WTC11 (cell line): Measurements from ENCODE around the gene SON.

Experiments
- CTCF ChIP-seq: fragments of 200-600 bp; IDR thresholded peaks from 2 replicates; pipeline ENCODE4 v1.8.0; 2022; ENCODE audit warnings: antibody characterized with exemption
- ETV6 ChIP-seq: sonication (generic); formaldehyde crosslinking; IDR thresholded peaks from 2 replicates; pipeline ENCODE4 v1.8.1; 2022; ENCODE audit warnings: mild to moderate bottlenecking, missing genetic modification reagents
- NR1H2 ChIP-seq: sonication (generic); formaldehyde crosslinking; IDR thresholded peaks from 2 replicates; pipeline ENCODE4 v1.9.0; 2021; ENCODE audit warnings: mild to moderate bottlenecking, moderate library complexity, missing genetic modification reagents
- TF ChIP-seq, protein P1 (sequence below): sonication (generic); formaldehyde crosslinking; IDR thresholded peaks from 2 replicates; pipeline ENCODE4 v1.8.1; 2022; ENCODE audit warnings: low read depth, mild to moderate bottlenecking, moderate library complexity, missing genetic modification reagents, borderline replicate concordance
- TF ChIP-seq, protein P2 (sequence below): fragments of 250-450 bp; sonication (Bioruptor Pico); IDR thresholded peaks from 2 replicates; pipeline ENCODE4 v1.9.0; 2021; ENCODE audit warnings: moderate library complexity, mild to moderate bottlenecking, inconsistent platforms, borderline replicate concordance

- TF ChIP-seq CTCF (no peak), NR1H2 (CRISPR knock-in tag) (no peak), ETV6 (CRISPR knock-in tag) (no peak)
- TF ChIP-seq, protein P1, sequence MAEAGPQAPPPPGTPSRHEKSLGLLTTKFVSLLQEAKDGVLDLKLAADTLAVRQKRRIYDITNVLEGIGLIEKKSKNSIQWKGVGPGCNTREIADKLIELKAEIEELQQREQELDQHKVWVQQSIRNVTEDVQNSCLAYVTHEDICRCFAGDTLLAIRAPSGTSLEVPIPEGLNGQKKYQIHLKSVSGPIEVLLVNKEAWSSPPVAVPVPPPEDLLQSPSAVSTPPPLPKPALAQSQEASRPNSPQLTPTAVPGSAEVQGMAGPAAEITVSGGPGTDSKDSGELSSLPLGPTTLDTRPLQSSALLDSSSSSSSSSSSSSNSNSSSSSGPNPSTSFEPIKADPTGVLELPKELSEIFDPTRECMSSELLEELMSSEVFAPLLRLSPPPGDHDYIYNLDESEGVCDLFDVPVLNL (CRISPR knock-in tag): no peak
- TF ChIP-seq, protein P2, sequence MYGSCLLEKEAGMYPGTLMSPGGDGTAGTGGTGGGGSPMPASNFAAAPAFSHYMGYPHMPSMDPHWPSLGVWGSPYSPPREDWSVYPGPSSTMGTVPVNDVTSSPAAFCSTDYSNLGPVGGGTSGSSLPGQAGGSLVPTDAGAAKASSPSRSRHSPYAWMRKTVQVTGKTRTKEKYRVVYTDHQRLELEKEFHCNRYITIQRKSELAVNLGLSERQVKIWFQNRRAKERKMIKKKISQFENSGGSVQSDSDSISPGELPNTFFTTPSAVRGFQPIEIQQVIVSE: no peak
These were observed 19.6 kb downstream of the SON start for GRCh38 chr21:33562389-33562788.
